ENCODE results near the gene MAN1C1. TPM values are rescaled to one million over a fixed set of nuclear protein-coding genes. Genes with fewer than 3 reads are reported as not detected.

Gene MAN1C1
- total and polyA plus RNA-seq, 9 of the 15 experiments (the other 6 are each of a cell fraction or from before 2014, with no cell fraction given): 0.04 to 0.44 (median 0.10) TPM; not detected in 3

DNA sequence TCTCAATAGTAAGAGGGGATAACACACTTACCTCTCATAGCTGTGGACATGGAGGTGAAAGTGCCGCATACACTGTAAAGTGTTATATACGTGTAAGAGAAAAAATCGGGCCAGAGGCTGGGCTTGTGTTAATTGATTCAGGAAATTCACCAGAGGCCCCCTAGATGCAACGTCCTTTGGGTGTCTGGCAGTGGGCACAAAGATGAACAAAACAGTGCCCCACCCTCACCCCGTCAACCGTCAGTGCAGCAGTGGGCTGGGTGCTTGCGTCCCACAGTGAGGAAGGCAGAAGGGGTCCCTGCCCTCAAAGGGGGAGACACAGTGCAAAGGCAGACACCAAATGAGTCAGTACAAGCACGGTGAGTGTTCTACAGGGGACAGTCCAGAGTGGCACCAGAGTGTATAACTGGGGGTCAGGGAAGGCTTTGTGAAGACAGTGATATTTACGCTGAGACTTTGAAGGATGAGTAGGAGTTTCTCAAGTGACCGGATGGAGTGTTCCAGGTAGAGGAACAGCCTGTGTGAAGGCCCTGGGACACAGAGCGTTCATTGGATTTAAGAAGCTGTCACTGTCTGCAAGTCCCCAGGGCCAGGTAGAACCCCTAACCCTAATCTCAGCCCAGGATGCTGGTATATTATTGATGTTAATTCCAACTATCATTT, 196.6 kb downstream of the MAN1C1 start (continued):
- TF ChIP-seq, protein P1, sequence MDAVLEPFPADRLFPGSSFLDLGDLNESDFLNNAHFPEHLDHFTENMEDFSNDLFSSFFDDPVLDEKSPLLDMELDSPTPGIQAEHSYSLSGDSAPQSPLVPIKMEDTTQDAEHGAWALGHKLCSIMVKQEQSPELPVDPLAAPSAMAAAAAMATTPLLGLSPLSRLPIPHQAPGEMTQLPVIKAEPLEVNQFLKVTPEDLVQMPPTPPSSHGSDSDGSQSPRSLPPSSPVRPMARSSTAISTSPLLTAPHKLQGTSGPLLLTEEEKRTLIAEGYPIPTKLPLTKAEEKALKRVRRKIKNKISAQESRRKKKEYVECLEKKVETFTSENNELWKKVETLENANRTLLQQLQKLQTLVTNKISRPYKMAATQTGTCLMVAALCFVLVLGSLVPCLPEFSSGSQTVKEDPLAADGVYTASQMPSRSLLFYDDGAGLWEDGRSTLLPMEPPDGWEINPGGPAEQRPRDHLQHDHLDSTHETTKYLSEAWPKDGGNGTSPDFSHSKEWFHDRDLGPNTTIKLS (IDR thresholded peaks at IDR 0.05; ENCODE audit: borderline replicate concordance, low read depth): no peak
- no peak for TF ChIP-seq NONO (IDR thresholded peaks at IDR 0.05; ENCODE audit: low read depth in 2 of 2, low read length in 1 of 2)
- TF ChIP-seq, protein P2, sequence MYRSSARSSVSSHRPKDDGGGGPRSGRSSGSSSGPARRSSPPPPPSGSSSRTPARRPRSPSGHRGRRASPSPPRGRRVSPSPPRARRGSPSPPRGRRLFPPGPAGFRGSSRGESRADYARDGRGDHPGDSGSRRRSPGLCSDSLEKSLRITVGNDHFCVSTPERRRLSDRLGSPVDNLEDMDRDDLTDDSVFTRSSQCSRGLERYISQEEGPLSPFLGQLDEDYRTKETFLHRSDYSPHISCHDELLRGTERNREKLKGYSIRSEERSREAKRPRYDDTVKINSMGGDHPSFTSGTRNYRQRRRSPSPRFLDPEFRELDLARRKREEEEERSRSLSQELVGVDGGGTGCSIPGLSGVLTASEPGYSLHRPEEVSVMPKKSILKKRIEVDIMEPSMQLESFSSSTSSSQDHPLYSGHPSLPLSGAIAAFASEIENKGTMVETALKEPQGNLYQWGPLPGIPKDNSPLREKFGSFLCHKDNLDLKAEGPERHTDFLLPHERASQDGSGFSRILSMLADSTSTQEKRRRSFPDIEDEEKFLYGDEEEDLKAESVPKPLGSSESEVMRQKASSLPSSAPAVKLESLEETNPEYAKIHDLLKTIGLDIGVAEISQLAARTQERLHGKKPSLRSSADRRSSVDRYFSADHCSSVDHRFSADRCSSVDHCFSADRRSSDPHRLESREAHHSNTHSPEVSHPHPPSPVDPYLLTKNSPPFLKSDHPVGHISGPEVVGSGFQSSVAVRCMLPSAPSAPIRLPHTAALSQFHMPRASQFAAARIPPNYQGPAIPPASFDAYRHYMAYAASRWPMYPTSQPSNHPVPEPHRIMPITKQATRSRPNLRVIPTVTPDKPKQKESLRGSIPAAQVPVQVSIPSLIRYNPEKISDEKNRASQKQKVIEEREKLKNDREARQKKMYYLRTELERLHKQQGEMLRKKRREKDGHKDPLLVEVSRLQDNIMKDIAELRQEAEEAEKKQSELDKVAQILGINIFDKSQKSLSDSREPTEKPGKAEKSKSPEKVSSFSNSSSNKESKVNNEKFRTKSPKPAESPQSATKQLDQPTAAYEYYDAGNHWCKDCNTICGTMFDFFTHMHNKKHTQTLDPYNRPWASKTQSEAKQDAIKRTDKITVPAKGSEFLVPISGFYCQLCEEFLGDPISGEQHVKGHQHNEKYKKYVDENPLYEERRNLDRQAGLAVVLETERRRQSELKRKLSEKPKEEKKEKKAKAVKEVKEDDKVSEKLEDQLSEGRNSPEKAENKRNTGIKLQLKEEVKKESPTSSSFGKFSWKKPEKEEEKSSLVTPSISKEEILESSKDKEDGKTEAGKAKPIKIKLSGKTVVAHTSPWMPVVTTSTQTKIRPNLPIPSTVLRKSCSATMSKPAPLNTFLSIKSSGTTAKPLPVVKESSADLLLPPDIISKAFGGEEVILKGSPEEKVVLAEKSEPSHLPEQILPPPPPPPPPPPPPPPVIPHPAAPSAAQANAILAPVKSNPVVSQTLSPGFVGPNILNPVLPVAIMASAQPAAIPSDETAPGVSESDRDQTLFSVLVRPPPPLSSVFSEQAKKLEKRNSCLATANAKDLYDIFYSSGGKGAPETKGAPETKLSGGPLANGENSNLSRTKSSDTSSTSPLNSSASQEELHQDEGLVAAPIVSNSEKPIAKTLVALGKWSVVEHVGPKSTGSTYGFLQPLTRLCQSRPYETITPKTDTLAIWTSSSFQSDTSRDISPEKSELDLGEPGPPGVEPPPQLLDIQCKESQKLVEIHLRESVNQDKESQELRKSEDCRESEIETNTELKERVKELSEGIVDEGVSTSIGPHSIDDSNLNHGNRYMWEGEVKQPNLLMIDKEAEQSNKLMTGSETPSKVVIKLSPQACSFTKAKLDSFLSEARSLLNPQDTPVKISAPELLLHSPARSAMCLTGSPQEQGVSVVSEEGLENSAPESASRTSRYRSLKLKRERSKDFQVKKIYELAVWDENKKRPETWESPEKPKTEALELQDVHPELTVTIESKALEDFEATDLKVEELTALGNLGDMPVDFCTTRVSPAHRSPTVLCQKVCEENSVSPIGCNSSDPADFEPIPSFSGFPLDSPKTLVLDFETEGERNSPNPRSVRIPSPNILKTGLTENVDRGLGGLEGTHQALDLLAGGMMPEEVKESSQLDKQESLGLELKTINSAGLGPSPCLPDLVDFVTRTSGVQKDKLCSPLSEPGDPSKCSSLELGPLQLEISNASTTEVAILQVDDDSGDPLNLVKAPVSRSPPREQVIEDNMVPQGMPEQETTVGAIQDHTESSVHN (IDR thresholded peaks at IDR 0.05; ENCODE audit: borderline replicate concordance in 1 of 2, low read depth in 1 of 2): no peak
- TF ChIP-seq TGIF2 (CRISPR knock-in tag; IDR thresholded peaks at IDR 0.05): no peak
